HG02623 (cell line): ENCODE measurements around the gene RAX2.

Experiments used
- ATAC-seq: cut with Tn5 transposase; IDR thresholded peaks from one replicate; pipeline ENCODE4 v1.9.1; 2021; ENCODE audit warnings: moderate library complexity; ENCODE audit not compliant: unreplicated experiment

RAX2 gene

DNA sequence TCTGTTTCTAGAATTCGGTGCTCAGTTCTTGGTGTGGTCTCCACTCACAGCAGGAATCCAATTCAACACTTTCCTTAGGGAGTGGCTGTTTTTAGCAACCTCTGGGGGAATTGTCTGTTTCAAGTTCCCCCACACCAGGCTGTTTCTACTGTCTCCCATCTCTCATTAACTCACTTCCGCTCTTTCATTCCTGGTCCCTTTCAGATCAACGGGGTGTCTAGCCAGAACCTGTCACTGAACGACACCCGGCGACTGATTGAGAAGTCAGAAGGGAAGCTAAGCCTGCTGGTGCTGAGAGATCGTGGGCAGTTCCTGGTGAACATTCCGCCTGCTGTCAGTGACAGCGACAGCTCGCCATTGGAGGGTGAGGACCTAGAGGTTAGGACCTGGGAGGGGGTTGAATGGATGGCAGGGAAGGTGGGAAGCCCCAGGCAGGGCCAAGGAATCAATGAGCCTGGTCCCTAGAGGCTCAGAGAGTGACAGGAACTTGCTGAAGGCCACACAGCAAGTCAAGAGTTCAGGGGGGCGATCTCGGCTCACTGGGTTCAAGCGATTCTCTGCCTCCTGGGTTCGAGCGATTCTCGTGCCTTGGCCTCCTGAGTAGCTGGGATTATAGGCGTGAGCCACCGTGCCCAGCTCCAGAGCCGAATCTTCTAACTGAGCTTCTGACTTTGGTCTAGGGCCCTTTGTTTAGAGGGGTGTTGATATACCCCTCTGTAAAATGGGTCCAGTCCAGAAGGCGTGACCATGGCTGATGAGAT lies 38.3 kb downstream of the RAX2 start:
- ATAC-seq: no peak

DNA sequence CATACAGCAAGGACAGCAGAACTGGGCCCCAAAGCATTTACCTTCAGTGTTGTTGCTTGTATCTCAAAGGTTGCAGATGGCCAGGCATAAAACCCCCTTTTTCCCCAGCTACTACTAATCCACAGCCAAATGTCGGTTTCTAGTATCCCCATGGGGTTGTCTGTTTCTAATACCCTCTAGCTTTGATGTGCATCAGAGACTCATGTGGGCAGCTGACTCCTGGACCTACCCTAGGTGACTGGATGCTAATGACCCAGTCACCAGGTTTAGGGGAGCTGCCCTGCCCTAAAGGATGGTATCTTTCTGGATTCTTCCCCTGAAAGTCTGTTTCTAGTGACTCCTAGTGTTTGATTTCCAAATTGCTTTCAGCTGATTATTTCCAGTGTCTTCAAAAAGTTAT lies 39.9 kb downstream of the RAX2 start:
- no peak for ATAC-seq

DNA sequence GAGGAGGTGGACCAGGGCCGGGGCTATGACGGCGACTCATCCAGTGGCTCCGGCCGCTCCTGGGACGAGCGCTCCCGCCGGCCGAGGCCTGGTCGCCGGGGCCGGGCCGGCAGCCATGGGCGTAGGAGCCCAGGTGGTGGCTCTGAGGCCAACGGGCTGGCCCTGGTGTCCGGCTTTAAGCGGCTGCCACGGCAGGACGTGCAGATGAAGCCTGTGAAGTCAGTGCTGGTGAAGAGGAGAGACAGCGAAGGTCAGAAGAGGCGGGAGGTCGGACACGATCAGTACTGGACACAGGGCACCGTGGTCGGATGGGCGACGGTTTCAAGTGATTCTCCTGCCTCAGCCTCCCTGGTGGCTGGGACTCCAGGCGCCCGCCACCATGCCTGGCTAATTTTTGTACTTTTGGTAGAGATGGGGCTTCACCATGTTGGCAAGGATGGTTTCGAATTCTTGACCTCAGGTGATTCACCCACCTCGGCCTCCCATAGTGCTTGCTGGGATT lies 41.5 kb downstream of the RAX2 start:
- no peak for ATAC-seq

DNA sequence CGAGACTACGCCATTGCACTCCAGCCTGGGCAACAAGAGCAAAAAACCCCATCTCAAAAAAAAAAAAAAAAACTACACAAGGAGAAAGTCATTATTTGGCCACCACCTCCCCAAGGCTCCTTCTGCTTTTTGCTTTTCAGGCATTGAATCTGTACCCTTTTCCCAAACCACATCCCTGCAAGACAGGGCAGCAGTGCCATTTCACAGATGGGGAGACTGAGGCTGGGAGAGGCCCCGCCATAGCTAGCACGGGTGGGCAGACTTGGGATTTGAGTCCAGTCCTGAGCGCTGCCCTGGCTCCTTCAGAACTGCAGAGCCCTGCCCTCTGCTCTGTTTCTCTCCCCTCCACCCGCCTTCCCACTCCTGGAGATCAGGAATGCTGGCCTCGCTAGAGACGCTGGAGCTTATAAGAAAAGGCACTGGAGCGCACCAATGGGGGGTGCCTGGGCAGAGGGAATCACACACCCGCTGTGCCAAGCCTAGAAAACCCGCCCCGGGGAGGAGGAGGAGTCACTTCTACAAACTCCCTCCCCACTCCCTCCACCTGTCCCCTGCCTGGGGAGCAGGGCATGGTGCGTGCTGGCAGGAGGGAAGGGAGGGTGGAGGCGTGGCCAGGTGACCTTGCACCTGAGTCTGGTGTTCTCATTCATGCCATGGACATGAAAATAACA lies 46.3 kb downstream of the RAX2 start:
- ATAC-seq: no peak

DNA sequence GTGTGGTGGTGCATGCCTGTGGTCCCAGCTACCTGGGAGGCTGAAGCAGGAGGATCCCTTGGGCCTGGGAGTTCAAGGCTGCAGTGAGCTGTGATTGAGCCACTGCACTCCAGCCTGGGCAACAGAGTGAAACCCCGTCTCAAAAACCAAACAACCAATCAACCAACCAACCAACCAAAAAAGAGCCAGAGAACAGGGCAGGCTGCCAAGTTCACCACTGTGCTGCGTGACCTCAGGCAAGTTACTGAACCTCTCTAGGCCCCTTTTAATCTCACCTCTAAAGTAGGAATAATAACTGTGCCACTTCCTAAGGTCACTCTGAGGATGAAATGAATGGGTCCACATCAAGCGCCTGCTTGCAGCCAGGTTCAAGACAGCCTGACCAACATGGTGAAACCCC lies 46.9 kb downstream of the RAX2 start:
- no peak for ATAC-seq

DNA sequence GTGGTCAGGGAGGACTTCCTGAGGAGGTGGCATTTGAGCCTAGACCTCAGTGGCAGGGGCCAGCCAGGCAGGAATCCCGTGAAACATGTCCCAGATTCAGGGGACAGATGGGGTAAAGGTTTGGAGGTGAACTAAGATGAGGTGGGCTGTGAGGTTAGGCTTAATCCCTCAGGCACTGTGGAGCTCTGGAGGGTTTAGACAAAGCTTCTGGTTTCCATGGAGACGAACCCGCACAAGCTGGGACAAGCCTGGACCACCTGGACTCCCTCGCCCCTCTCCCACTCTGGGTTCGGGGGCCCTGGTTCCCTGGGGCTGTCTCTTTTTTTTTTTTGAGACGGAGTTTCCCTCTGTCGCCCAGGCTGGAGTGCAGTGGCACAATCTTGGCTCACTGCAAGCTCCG lies 48.1 kb downstream of the RAX2 start:
- no peak for ATAC-seq

DNA sequence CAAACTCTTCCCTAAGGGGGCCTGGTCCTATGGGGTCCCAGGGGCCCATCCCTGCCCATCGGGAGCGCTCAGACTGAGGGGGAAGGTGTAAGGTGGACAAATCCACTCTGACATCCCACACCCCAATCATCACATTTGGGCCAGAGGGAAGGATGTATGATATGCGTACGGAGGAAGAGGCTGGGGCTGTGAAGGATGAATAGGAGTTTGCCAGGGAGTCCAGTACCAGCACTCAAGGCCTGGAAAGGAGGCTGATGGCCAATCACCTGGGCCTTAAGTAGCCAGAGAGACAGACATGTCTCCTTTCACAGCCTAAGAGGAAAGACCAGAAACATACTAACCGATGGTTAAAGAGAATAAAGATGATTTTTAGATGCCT lies 48.9 kb downstream of the RAX2 start:
- ATAC-seq: no peak

DNA sequence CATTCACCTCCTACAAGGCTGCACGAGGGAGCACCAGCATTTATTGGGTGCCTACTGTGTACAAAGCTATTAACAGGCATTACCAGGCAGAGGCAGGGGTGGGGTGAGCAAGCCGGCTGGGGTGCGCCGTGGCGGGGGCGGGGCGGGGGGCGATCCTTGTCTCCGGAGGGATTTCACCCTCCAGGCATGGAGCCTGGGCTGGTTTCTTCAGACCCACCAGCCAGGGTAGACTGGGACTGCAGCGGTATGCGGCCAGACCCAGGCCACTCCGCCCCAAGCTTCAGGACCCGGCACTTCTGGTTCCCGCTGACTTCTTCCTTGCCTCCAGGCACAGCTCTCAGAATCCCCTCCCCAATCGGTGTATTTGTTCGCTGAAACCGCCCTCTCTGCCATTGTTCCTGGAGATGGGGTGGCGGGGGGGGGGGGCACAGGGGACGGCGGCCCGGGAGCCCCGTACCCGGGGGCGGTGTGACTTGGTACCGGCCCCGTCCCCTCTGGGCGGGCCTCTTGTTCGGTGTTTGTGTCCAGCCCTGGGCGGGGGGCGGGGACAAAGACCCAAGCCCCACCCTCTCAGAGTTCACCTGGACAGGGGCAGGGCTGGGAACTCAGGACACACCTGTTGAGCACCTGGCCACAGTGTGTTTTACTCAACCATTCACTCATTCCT lies 49.5 kb downstream of the RAX2 start:
- no peak for ATAC-seq

DNA sequence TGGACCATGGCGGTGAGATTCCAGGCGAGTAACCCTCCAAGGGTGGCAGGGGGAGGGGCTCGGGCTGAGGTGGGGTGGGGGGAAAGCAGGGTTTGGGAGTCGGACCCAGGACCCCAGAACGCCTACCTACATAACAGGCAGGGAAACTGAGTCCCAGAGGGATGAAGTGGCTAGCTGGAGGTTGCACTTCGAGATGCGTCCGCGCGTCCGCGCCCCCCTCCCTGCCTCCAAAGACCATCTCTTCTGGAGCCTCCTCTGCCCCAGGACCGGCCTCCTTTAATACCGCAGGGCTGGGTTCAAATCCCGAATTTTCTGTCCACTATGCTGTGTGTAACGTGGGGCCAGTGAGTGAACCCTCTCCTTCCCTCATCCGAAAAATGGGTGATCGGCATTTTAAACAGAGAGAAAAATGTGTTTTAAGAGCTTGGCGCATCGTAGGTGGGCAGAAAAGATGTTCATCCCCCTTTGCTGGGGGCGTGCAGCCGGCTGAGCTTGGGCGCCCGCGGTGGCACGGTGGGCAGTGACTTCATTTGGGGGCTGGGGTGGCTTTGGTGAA lies 50.1 kb downstream of the RAX2 start:
- ATAC-seq: no peak

DNA sequence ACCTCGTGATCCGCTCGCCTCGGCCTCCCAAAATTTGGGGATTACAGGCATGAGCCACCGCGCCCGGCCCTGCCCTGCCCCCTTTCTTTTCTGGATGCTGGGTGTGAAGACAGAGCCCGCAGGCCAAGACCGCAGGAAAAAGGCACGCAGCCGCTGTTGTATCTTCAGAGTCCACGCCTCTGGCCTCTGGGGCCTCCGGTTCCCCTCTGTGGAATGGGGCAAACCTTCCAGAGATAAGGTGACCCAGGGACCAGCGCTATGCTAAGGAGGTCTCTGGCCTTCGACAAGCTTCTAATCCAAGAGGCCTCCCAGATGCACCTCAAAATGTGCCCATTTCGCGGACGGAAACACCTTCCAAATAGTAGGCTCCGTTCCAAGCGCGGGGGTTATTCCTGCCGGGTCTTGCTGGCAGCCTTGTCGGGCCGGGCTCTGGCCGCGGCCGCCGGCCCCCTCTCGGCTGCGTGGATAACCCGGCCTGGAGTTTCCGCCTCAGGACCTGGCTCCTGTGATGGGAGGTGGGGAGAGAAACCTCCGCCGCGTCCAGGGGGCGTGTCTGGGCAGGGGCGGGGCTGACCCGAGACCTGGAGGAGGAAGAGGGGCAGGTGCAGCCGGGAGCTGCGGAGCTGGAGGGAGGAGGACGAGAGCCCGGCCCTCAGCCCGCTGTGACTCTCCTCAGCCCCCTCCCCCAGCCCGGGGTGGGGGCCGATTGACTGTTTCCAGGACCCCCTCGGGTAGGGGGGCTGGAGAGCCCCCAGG lies 50.7 kb downstream of the RAX2 start:
- ATAC-seq: no peak

DNA sequence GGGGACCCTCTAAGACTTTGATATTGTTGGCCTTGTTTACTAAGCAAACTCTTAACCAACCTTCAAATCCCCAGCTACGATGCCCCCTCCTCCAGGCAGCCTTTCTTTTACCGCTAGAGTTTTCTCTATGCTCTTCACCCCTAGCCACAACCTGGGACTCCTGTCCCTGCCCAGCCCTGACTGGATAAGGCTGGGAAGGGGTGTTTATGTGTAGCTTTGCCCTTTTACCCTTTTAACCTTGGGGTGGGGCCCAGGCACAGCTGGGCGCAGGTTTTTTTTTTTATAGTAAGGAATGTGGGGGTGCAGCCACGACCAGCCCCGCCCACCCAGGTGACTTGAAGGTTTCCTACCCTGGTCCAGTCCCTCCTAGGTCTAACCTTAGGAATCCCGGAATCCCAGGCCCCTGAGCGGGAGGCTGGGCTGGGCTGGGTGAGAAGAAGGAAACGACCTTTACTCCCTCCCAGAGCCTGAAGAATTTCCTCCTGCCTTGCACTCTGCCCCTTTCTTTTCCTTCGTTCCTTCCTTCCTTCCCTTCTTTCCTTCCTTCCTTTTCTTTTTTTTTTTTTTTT lies 51.6 kb downstream of the RAX2 start:
- ATAC-seq: no peak

DNA sequence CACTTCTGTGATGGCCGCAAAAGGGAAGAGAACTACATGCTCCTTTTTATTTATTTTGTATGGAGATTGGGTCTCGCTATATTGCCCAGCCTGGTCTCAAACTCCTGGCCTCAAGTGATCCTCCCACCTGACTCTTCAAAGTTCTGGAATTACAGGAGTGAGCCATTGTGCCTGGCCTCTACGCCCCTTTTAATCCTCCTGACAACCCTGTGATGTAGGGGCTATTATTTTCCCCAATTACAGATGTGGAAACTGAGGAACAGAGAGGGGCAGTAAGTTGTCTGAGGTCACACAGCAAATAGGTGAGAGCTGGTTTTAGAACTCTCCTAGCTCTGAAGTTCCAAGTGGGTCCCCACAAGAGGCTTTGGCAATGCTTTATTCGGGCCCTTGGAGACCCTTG lies 52.2 kb downstream of the RAX2 start:
- ATAC-seq: no peak
